Spleen (tissue), 7 donors: ENCODE results near the gene DCLK2.

ENCODE experiments used
- POLR2A ChIP-seq, 3 donors: fragments of 450-650 bp; IDR thresholded peaks; one replicate each; pipeline ENCODE4 v1.5.1; 2017; ENCODE audit warnings: antibody characterized with exemption in 3 of 3, mild to moderate bottlenecking in 1 of 3
- POLR2AphosphoS5 ChIP-seq, 3 donors: sonication (generic); formaldehyde crosslinking; IDR thresholded peaks; one replicate each; pipeline ENCODE4 v1.5.1; 2017; ENCODE audit warnings: antibody characterized with exemption in 3 of 3
- TF ChIP-seq, protein P1 (sequence below), 11 experiments: fragments of 200-600 bp in 7 of 11; fragments of 450-650 bp in 4 of 11; sonication (generic) in 4 of 11; IDR thresholded peaks in 8 of 11; conservative IDR thresholded peaks in 3 of 11; 1 replicate in 7 of 11; 2 replicates in 4 of 11; pipeline versions ENCODE4 v1.4.0 to v1.8.0; 2016 to 2021; ENCODE audit warnings: antibody characterized with exemption in 11 of 11, inconsistent platforms in 4 of 11, mild to moderate bottlenecking in 1 of 11
- donor health status: DM: no; HTN: no; CAD: no; lungs with moderate emphysema.
- donor health status: DM: no; HTN: no; CAD: no.
- donor health status: DM: no; HTN: no; CAD: no.

DNA sequence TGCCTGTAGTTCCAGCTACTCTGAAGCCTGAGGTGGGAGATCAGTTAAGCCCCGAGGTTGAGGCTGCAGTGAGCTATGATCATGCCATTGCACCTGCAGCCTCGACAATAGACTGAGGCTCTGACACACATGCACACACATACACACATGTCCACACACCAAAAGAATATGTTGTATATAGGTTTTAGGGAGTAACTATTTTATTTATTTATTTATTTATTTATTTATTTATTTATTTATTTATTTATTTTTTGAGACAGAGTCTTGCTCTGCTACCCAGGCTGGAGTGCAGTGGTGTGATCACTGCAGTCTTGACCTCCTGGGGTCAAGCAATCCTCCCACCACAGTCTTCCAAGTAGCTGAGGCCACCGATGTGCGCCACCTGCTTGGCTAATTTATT, 78.3 kb downstream of the DCLK2 start:
- TF ChIP-seq, protein P1, sequence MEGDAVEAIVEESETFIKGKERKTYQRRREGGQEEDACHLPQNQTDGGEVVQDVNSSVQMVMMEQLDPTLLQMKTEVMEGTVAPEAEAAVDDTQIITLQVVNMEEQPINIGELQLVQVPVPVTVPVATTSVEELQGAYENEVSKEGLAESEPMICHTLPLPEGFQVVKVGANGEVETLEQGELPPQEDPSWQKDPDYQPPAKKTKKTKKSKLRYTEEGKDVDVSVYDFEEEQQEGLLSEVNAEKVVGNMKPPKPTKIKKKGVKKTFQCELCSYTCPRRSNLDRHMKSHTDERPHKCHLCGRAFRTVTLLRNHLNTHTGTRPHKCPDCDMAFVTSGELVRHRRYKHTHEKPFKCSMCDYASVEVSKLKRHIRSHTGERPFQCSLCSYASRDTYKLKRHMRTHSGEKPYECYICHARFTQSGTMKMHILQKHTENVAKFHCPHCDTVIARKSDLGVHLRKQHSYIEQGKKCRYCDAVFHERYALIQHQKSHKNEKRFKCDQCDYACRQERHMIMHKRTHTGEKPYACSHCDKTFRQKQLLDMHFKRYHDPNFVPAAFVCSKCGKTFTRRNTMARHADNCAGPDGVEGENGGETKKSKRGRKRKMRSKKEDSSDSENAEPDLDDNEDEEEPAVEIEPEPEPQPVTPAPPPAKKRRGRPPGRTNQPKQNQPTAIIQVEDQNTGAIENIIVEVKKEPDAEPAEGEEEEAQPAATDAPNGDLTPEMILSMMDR (IDR thresholded peaks at IDR 0.05 in 8 of 11, conservative IDR thresholded peaks at IDR 0.05 in 3 of 11), result no peak
- TF ChIP-seq POLR2AphosphoS5 (IDR thresholded peaks at IDR 0.05) (no peak), POLR2A (IDR thresholded peaks at IDR 0.05) (no peak)
